Heart right ventricle (tissue), 16 donors: ENCODE measurements around the gene NEK6. TPM values are rescaled to one million over a fixed set of nuclear protein-coding genes. Genes with fewer than 3 reads are reported as not detected.

ENCODE experiments used
- ATAC-seq, 8 donors: fragments of 200-7000 bp; cut with Tn5 transposase; one replicate each; pipeline ENCODE4 v1.9.1; 2020; ENCODE audit warnings: mild to moderate bottlenecking in 8 of 8, moderate library complexity in 8 of 8, moderate number of reproducible peaks in 1 of 8
- DNase-seq, 2 donors: peaks; one replicate each; pipeline ENCODE4 v3.0.0-alpha.2; 2020
- H3K27ac ChIP-seq, 10 donors: fragments of 200-600 bp; sonication (generic) in 2 of 10; one replicate each; pipeline versions ENCODE4 v1.5.0 to v1.8.0; 2020 to 2022; ENCODE audit warnings: mild to moderate bottlenecking in 3 of 10
- H3K27me3 ChIP-seq, 7 donors: fragments of 200-600 bp; one replicate each; pipeline ENCODE4 v1.8.0; 2021 to 2022; ENCODE audit warnings: mild to moderate bottlenecking in 2 of 7
- H3K36me3 ChIP-seq, 9 donors: fragments of 200-600 bp; sonication (generic) in 1 of 9; one replicate each; pipeline versions ENCODE4 v1.5.0 to v1.8.0; 2020 to 2022; ENCODE audit warnings: mild to moderate bottlenecking in 2 of 9
- H3K4me1 ChIP-seq, 9 donors: fragments of 200-600 bp; sonication (generic) in 1 of 9; one replicate each; pipeline versions ENCODE4 v1.5.0 to v1.8.0; 2020 to 2022; ENCODE audit warnings: mild to moderate bottlenecking in 4 of 9
- H3K4me3 ChIP-seq, 10 donors: fragments of 200-600 bp; sonication (generic) in 2 of 10; one replicate each; pipeline versions ENCODE4 v1.5.0 to v1.8.0; 2020 to 2022; ENCODE audit warnings: mild to moderate bottlenecking in 7 of 10, moderate library complexity in 2 of 10
- H3K9me3 ChIP-seq, 11 donors: fragments of 200-600 bp in 10 of 11; sonication (generic) in 2 of 11; one replicate each; pipeline versions ENCODE4 v1.5.0 to v1.8.0; 2013 to 2022; ENCODE audit warnings: mild to moderate bottlenecking in 2 of 11, control low read depth in 1 of 11, moderate library complexity in 1 of 11
- WGBS, 2 donors: extraction: QIAGEN DNeasy Blood & Tissue Kit; methylation state at CpG; one replicate each; pipeline ENCODE4 v1.1.7; 2013; ENCODE audit warnings: inconsistent platforms in 1 of 2; 5-methylcytosine and 5-hydroxymethylcytosine counted together
- intact Hi-C, 10 donors: fragments of 100-400 bp; cut with DNase I; formaldehyde crosslinking; loops; one replicate each; pipeline versions ENCODE4 v1.11.1 to v1.14.2; 2022
- polyA plus RNA-seq, 2 donors: library from polyadenylated mRNA; stranded (reverse); fragments of 200-250 nt; gene quantifications; one replicate each; pipeline ENCODE4 v1.2.3, GENCODE V29; 2013
- total RNA-seq, 10 donors: library from RNA; stranded (reverse); fragmentation: NEBNext Ultra II Directional in 3 of 10; extraction: Animal tissue kit (Norgen Biotek cat#: 25700) in 3 of 10; gene quantifications; one replicate each; pipeline versions ENCODE4 v1.2.1 to v1.2.4, GENCODE V29; 2021 to 2023
- TF ChIP-seq, protein P1 (sequence below), 9 donors: fragments of 200-600 bp; sonication (generic) in 2 of 9; IDR thresholded peaks; one replicate each; pipeline versions ENCODE4 v1.5.0 to v1.8.0; 2021 to 2022; ENCODE audit warnings: antibody characterized with exemption in 9 of 9, mild to moderate bottlenecking in 5 of 9, moderate library complexity in 1 of 9
- donor health status: Arrhythmogenic right ventricular cardiomyopathy.
- donor health status: ischemic (EF 13 %, LVEDD 7.1; RV severe dilation, severe dysfunction).
- donor health status: healthy with polysubstance abuse.
- donor health status: DM: no; HTN: yes; CAD: no.
- donor health status: DM: no; HTN: no; CAD: no.
- donor health status: ischemic (EF 25% LVEDD 6.9; RV normal size, moderate dysfunction).
- donor health status: ischemic (EF 25% LVEDD 5.7; RV mildly dilated, moderate dysfunction).
- donor health status: healthy.
- donor health status: DM: yes; HTN: yes; CAD: no.
- donor health status: Ischemic cardiomyopathy.
- donor health status: ischemic (EF 35%, LVEDD 5.7; RV mildly dilated, moderate dysfunction).
- donor health status: nonischemic (EF 11% LVEDD 7.7; RV severe dilation, severe dysfunction).
- donor health status: DM: yes; HTN: yes; CAD: no.
- donor health status: PGD.
- donor health status: ischemic (EF 29% LVEDD 5.4; RV normal size, mild dysfunction).
- donor health status: nonischemic (EF 23%, LVEDD 6.1; RV moderate dilation, normal function).

The NEK6 gene
- total and polyA plus RNA-seq, 12 donors: 1.9 to 22.4 (median 7.5) TPM

DNA sequence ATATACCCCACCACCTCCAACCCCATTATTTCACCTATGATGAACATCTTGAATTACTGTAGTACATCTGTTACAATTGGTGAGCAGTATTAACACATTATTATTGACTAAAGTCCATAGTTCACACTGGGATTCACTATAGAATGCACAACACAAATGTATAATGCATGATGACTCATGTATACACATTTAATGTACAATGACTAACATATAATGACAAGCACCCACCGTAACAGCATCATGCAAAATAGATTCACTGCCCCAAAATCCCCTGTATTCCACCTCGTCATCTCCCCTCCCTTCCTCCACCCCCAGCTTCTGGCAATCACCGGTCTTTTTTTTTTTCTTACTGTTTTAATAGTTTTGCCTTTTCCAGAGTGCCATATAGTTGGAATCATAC, 47.1 kb upstream of the NEK6 start:
- H3K27ac ChIP-seq: no peak overlapping the region
- no peak overlapping the region for H3K4me3 ChIP-seq
- intact Hi-C loops: no loop called here
- DNase-seq: no peak
- H3K27me3 ChIP-seq: no peaks in the 10 kb centered on the region
- no peaks in the 10 kb centered on the region for H3K36me3 ChIP-seq
- H3K9me3 ChIP-seq: peaks cover 0 to 3% (median 0%) of the 10 kb centered on the region in 11 donors
- TF ChIP-seq, protein P1, sequence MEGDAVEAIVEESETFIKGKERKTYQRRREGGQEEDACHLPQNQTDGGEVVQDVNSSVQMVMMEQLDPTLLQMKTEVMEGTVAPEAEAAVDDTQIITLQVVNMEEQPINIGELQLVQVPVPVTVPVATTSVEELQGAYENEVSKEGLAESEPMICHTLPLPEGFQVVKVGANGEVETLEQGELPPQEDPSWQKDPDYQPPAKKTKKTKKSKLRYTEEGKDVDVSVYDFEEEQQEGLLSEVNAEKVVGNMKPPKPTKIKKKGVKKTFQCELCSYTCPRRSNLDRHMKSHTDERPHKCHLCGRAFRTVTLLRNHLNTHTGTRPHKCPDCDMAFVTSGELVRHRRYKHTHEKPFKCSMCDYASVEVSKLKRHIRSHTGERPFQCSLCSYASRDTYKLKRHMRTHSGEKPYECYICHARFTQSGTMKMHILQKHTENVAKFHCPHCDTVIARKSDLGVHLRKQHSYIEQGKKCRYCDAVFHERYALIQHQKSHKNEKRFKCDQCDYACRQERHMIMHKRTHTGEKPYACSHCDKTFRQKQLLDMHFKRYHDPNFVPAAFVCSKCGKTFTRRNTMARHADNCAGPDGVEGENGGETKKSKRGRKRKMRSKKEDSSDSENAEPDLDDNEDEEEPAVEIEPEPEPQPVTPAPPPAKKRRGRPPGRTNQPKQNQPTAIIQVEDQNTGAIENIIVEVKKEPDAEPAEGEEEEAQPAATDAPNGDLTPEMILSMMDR (IDR thresholded peaks at IDR 0.05): no peak
- 87% methylated on average over 3 of the region's 3 CpGs for WGBS, 2 donors
- H3K4me1 ChIP-seq: peaks cover 0 to 51% (median 23%) of the 10 kb centered on the region in 9 donors
- no peak for ATAC-seq

DNA sequence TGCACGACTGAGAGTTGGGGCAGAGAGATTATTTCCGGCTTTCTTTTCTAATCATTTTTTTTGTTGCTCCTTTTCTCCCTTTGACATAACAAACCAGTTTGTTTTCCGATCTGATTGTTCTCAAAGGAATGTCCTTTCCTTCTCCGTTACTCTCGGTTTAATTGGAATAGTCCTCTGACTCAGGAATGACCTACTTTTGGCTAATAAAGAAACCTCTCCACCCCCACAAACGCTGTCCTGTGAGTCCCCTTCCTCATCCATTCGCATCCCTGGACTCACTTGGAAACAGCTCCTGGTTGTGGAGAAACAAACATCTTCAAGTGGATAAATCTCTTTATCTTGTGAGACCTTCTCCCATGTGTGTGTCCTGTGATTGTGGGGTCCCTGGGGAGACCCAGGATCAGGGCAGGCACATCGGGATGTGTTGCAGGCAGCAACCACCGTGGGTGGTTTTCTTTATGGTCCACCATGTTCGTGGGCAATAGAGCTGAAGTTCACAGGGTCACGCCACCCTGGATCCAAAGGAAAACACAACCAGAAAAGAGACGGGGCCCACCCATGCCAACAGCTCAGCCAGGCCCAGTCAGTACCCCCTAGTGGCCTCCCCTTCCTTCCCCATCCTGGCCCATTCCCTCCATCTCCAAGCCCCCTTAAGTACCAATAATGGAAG, 45.2 kb upstream of the NEK6 start:
- no peaks in the 10 kb centered on the region for H3K27me3 ChIP-seq
- no peaks in the 10 kb centered on the region for H3K36me3 ChIP-seq
- WGBS, 2 donors: 53 to 58% methylated on average over 12 of the region's 12 CpGs
- peaks cover 0 to 59% (median 35%) of the 10 kb centered on the region in 9 donors for H3K4me1 ChIP-seq
- intact Hi-C loops: no loop called here
- no peak overlapping the region for H3K4me3 ChIP-seq
- DNase-seq (no peak), ATAC-seq (no peak)
- H3K9me3 ChIP-seq: no peaks in the 10 kb centered on the region
- TF ChIP-seq, protein P1 (IDR thresholded peaks at IDR 0.05): no peak
- H3K27ac ChIP-seq: no peak overlapping the region

DNA sequence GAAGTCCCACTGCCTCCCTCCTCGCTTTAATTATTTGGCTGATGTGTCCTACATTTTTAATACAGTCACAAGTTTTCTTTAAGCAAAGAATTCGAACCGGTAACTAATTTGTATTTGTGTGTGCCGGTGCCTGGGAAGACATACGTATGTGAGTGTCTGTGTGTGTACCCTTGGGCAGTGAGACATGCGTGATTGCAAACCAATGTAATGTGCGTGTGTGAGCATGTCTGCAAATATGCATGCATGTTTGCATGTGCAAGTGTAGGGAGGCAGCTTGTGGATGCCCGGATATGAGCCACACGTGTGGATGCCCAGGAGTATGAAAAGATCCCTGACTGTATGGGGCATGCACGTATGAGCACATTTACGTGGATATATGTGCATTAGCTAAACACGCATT, 44.4 kb upstream of the NEK6 start:
- Histone ChIP-seq H3K9me3 (no peaks in the 10 kb centered on the region), H3K27ac (no peak overlapping the region), H3K4me3 (no peak overlapping the region), H3K4me1 (peaks cover 0 to 62% (median 35%) of the 10 kb centered on the region in 9 donors), H3K36me3 (no peaks in the 10 kb centered on the region), H3K27me3 (no peaks in the 10 kb centered on the region)
- DNase-seq (no peak), ATAC-seq (no peak)
- TF ChIP-seq, protein P1 (IDR thresholded peaks at IDR 0.05): no peak
- intact Hi-C loops: no loop called here
- 91 to 93% methylated on average over 12 of the region's 12 CpGs for WGBS, 2 donors

DNA sequence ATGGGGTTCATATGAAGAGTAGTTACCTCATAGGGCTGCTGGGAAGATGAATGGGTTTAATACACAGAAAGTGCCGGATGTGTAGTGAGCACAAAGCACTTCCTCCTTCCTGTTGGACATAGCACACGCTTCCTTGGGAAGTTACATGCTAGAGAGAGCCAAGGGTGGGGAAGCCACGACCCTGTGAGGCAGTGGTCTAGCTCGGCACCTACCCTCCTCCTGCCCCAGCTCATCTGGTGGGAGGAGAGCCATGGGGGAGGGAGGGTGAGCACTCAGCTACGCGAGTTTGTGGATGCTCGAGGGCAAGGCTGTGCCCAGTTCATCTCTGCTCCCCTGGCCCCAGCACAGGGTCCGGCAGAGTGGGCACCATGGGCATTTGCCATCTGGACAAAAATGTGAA, 43.6 kb upstream of the NEK6 start:
- DNase-seq (no peak), ATAC-seq (peak in 5 of 8 donors; percentile 15 to 52 (median 40))
- Histone ChIP-seq H3K9me3 (no peaks in the 10 kb centered on the region), H3K27me3 (no peaks in the 10 kb centered on the region), H3K36me3 (no peaks in the 10 kb centered on the region), H3K4me1 (peaks cover 0 to 62% (median 35%) of the 10 kb centered on the region in 9 donors), H3K27ac (peak overlapping the region in 2 of 10 donors; percentile 10 to 59), H3K4me3 (peak overlapping the region in 1 of 10 donors; percentile 17)
- WGBS, 2 donors: 48 to 56% methylated on average over 8 of the region's 8 CpGs
- intact Hi-C loops: no loop called here
- TF ChIP-seq, protein P1 (IDR thresholded peaks at IDR 0.05): no peak
